ENCODE measurements around the gene RASA4B.
"Not testable (repeated sequence)": the region's sequence is repeated elsewhere in the genome, so short reads cannot be mapped to it uniquely, and the experiment has no call there.

GRCh38 chr7:102544372-102544771 is 26.8 kb upstream of the RASA4B start:
- TF ChIP-seq CTCF (IDR thresholded peaks at IDR 0.05; ENCODE audit: low read depth, low read length); POLR2A (IDR thresholded peaks at IDR 0.05; ENCODE audit: extremely low read depth, insufficient read length); MYC (IDR thresholded peaks at IDR 0.05; ENCODE audit: low read depth, low read length): not testable (repeated sequence)
- TF ChIP-seq, protein P1, sequence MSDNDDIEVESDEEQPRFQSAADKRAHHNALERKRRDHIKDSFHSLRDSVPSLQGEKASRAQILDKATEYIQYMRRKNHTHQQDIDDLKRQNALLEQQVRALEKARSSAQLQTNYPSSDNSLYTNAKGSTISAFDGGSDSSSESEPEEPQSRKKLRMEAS (IDR thresholded peaks at IDR 0.05; ENCODE audit: low read depth, low read length) = not testable (repeated sequence)

Data from NB4 (cell line).